Heart left ventricle (tissue), 13 donors: Measurements from ENCODE around the gene LRG1.

Experiments used
- POLR2A ChIP-seq, 2 donors: fragments of 450-650 bp; IDR thresholded peaks; one replicate each; pipeline ENCODE4 v1.6.1; 2017; ENCODE audit warnings: antibody characterized with exemption in 2 of 2, mild to moderate bottlenecking in 2 of 2, moderate library complexity in 2 of 2
- TF ChIP-seq, protein P1 (sequence below), 12 donors: fragments of 200-600 bp; sonication (generic) in 4 of 12; IDR thresholded peaks; one replicate each; pipeline versions ENCODE4 v1.5.0 to v1.8.0; 2018 to 2022; ENCODE audit warnings: antibody characterized with exemption in 12 of 12, mild to moderate bottlenecking in 5 of 12
- donor health status: ischemic (EF 13 %, LVEDD 7.1; RV severe dilation, severe dysfunction).
- donor health status: DM: no; HTN: yes; CAD: no.
- donor health status: DM: no; HTN: no; CAD: no.
- donor health status: ischemic (EF 25% LVEDD 6.9; RV normal size, moderate dysfunction).
- donor health status: ischemic (EF 25% LVEDD 5.7; RV mildly dilated, moderate dysfunction).
- donor health status: ischemic (EF 35%, LVEDD 5.7; RV mildly dilated, moderate dysfunction).
- donor health status: nonischemic (EF 11% LVEDD 7.7; RV severe dilation, severe dysfunction).
- donor health status: DM: yes; HTN: yes; CAD: no.
- donor health status: PGD.
- donor health status: ischemic (EF 29% LVEDD 5.4; RV normal size, mild dysfunction).
- donor health status: nonischemic (EF 23%, LVEDD 6.1; RV moderate dilation, normal function).

DNA sequence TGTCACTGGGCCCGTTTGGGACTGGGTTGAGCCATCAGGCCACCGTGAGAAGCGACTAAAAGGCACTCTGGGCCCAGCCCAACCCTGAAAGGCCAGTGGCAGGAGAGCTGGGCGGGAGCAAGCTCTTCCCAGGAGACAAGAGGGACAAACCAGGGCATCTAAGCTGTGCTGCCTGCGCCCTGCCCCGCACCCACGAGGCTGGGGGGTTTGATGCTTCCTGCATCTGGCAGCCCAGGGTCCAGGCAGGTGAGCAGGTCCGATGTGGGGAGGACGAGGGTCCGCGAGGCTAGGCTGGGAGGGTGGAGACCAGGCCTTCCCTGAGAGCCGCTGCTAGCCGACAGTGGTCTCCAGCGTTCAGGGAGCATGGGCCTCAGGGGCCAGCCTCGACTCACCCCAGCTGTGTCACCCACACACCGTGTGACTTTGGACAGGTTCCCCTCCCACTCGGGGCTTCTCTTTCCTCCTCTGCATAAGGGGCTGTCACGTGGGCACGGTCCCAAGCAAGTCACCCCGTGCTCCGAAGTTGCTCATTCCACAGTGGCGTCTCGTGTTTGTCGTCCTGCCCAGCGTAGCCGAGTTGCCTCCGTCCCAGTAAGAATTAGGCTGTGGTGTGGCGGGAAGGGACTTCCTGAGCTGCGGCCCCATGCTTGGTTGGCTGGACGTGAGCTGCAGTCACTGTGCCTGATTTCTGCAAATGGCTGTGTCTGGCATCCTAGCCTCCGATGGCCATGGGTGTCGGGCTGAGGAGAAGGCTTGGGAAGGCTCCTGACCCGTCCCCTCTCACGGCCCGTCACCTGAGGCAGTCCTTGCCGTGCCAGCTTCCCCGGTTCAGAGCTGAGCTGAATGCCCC lies 37.3 kb downstream of the LRG1 start:
- TF ChIP-seq POLR2A (IDR thresholded peaks at IDR 0.05), result no peak
- TF ChIP-seq, protein P1, sequence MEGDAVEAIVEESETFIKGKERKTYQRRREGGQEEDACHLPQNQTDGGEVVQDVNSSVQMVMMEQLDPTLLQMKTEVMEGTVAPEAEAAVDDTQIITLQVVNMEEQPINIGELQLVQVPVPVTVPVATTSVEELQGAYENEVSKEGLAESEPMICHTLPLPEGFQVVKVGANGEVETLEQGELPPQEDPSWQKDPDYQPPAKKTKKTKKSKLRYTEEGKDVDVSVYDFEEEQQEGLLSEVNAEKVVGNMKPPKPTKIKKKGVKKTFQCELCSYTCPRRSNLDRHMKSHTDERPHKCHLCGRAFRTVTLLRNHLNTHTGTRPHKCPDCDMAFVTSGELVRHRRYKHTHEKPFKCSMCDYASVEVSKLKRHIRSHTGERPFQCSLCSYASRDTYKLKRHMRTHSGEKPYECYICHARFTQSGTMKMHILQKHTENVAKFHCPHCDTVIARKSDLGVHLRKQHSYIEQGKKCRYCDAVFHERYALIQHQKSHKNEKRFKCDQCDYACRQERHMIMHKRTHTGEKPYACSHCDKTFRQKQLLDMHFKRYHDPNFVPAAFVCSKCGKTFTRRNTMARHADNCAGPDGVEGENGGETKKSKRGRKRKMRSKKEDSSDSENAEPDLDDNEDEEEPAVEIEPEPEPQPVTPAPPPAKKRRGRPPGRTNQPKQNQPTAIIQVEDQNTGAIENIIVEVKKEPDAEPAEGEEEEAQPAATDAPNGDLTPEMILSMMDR (IDR thresholded peaks at IDR 0.05), result no peak
